Measurements from ENCODE around the gene HAND2. TPM values are rescaled to one million over a fixed set of nuclear protein-coding genes. Genes with fewer than 3 reads are reported as not detected.

HAND2 gene
- total RNA-seq, 2 experiments from 2014 or later: not detected

GRCh38 chr4:173478201-173478912 is 51.7 kb downstream of the HAND2 start:
- Mint-ChIP-seq H3K36me3 (no peaks in the 10 kb centered on the region), H3K27me3 (no peaks in the 10 kb centered on the region), H3K4me1 (no peaks in the 10 kb centered on the region), H3K9me3 (no peaks in the 10 kb centered on the region), H3K27ac (no peak overlapping the region), H3K4me3 (no peak overlapping the region)
- ATAC-seq (ENCODE audit: low read depth) (no peak), DNase-seq (no peak)
- POLR2A ChIA-PET: no interaction called here

- no peak overlapping the region for H3K27ac Mint-ChIP-seq
- no peaks in the 10 kb centered on the region for H3K36me3 Mint-ChIP-seq
- no peaks in the 10 kb centered on the region for H3K4me1 Mint-ChIP-seq
- no peak for DNase-seq
- no peak overlapping the region for H3K4me3 Mint-ChIP-seq
- POLR2A ChIA-PET: no interaction called here
- H3K9me3 Mint-ChIP-seq: no peaks in the 10 kb centered on the region
- no peak for ATAC-seq (ENCODE audit: low read depth)
- no peaks in the 10 kb centered on the region for H3K27me3 Mint-ChIP-seq
These were observed 53.0 kb downstream of the HAND2 start for GRCh38 chr4:173477016-173477415.

Other genes with a start within 250 kb of the HAND2 start
- gene HMGB2, start 195.9 kb downstream of the HAND2 start, total RNA-seq: 100 to 1,000 TPM; 592 to 620 TPM
- 10 to 100 TPM; 15.5 to 16.4 TPM for gene SAP30, start 159.3 kb downstream of the HAND2 start, total RNA-seq
- not detected for gene SCRG1, start 131.1 kb downstream of the HAND2 start, total RNA-seq

All from activated naive CD8-positive, alpha-beta T cell treated with anti-CD3 and anti-CD28 coated beads, Interleukin-2, amount 10 ng/mL, durations not matched to agents 7 days and 5 days (primary cell).